AG10803 (cell line): Measurements from ENCODE around the gene TMEM86B.

Experiments
- DNase-seq: peaks from one replicate; pipeline ENCODE4 v3.0.0; 2010; ENCODE audit warnings: low read depth
- H3K4me3 ChIP-seq: 2 replicates; pipeline ENCODE4 v1.5.1; 2011; ENCODE audit warnings: mild to moderate bottlenecking, low read length, control low read depth
- CTCF ChIP-seq: conservative IDR thresholded peaks from 2 replicates; pipeline ENCODE4 v1.5.1; 2011; ENCODE audit warnings: mild to moderate bottlenecking, low read length, control low read depth, inconsistent platforms

The TMEM86B gene

GRCh38 chr19:55246462-55247451 lies 18.2 kb upstream of the TMEM86B start:
- DNase-seq: no peak
- no peak for TF ChIP-seq CTCF
- H3K4me3 ChIP-seq: no peak overlapping the region

- no peak for TF ChIP-seq CTCF
- H3K4me3 ChIP-seq: no peak overlapping the region
- no peak for DNase-seq
Measured at GRCh38 chr19:55245236-55245904, 16.8 kb upstream of the TMEM86B start.

GRCh38 chr19:55244004-55244680 lies 15.6 kb upstream of the TMEM86B start:
- DNase-seq: no peak
- no peak for TF ChIP-seq CTCF
- H3K4me3 ChIP-seq: no peak overlapping the region

- no peak for DNase-seq
- TF ChIP-seq CTCF: no peak
- H3K4me3 ChIP-seq: no peak overlapping the region
Measured at GRCh38 chr19:55242517-55242916, 14.0 kb upstream of the TMEM86B start.

DNA sequence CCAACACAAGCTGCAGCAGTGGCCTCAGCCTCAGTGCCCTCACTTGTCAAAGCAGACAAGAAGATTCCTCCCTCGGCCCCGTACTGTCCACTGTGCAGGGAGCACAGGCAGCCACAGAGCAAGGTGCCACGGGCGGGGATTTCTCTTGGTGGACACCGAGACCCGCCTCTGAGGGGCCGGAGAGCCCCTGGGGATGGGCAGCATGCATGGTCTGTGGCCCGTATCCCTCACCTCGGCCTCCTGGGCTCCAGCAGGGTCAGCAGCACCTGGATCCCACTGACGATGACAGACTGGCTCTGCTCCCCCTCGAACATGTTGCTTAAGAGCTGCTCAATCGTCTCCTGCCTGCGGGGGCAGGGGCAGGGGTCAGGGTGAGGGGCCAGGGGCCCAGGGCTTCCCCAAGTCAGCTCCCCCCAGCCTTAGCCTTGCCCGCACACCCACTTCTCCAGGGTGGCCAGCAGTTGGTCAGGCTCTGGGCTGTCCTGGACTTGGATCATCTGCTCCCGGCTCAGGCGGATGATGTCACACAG lies 13.4 kb upstream of the TMEM86B start:
- no peak for DNase-seq
- no peak for TF ChIP-seq CTCF
- no peak overlapping the region for H3K4me3 ChIP-seq

GRCh38 chr19:55241143-55241934 lies 12.8 kb upstream of the TMEM86B start:
- H3K4me3 ChIP-seq: no peak overlapping the region
- no peak for TF ChIP-seq CTCF
- DNase-seq: no peak
